GM19463 (cell line): ENCODE results near the gene COX4I1.

Experiments used
- ATAC-seq: cut with Tn5 transposase; IDR thresholded peaks from one replicate; pipeline ENCODE4 v1.9.1; 2021; ENCODE audit warnings: mild to moderate bottlenecking, moderate library complexity; ENCODE audit not compliant: unreplicated experiment

Gene COX4I1

DNA sequence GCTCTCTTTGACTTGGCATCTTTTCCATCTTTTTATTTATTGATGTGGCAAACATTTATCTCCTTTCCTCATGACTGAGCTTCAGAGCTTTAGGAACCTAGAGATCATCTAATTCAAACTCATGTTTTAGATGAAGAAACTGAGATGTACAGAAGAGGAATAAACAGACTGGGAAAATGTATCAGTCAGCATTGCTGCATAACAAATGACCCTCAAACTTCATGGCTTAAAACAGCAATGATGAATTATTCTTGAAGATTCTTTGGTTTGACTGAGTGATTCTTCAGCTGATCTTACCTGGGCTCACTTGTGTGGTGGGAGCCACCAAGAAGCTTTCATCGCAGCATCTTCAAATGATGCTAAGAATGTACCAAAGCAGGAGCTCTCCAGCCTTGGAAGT is 55.4 kb downstream of the COX4I1 start:
- ATAC-seq, result no peak

DNA sequence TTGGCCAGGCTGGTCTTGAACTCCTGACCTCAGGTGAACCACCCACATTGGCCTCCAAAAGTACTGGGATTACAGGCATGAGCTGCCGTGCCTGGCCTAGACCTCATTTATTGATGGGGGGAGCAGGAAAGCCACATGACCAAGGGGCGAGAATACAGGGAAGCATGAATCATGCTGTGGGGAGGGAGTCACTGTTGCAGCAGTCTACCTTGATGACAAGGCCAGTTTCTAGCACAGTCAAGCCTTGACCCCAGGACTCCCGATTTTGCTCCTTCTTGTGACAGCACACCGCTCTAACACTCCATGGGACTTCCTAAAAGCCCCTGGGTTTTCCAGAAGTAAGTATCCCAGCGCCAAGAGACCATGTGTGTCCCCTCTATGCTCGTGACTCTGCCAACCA is 56.6 kb downstream of the COX4I1 start:
- ATAC-seq, result no peak

DNA sequence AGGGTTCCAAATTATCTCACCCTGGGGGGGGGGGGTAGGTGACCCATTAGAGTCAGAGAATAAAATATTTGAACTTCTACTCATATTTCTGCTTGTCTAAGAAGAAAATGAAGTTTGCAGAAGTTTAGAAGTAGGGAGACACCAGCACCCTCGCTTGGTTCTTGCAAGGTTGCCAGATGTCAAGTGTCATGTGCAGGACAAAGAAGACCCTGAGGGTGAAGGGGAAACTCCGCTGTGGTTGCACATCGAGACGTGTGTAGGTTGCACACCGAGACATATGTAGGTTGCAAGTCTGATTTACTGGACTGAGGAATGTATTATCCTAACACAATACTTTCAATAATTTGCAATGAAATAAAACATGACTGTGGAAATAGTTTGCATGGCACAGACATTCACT is 57.1 kb downstream of the COX4I1 start:
- ATAC-seq, result no peak
